Measurements from ENCODE around the gene ZNF593OS.

The ZNF593OS gene

DNA sequence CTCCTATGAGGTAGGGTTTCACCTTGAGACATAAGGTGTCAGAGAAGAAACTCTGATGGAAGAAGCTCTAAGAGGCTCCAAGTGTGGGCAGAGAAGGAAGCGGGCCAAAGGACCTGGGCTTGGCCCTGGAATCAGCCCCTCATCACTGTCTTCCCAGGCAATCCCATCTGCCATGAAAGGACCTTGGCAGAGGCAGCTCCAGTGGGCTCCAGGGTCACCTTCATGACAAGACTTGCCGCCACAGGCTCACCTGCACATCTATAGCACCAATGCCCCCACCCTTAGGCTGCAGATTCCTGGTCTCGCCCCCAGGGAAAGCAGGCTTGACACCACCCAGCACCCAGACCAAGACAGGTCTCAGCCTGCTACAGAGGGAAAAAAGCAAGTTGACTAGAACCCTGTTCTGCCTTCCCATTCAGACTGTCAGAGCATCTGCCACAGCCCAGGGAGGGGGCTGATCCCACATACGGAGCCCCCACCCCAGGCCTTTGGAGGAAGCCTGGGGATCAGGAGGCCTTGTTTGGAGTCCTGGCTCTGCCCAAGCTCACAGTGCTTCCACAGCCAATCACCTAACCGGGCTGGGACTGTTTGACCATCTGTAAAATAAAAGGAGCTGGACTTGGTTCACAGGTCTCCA, 13.2 kb downstream of the ZNF593OS start:
- DNase-seq = no peak

GRCh38 chr1:26156285-26157038, 15.2 kb downstream of the ZNF593OS start:
- DNase-seq = no peak

DNA sequence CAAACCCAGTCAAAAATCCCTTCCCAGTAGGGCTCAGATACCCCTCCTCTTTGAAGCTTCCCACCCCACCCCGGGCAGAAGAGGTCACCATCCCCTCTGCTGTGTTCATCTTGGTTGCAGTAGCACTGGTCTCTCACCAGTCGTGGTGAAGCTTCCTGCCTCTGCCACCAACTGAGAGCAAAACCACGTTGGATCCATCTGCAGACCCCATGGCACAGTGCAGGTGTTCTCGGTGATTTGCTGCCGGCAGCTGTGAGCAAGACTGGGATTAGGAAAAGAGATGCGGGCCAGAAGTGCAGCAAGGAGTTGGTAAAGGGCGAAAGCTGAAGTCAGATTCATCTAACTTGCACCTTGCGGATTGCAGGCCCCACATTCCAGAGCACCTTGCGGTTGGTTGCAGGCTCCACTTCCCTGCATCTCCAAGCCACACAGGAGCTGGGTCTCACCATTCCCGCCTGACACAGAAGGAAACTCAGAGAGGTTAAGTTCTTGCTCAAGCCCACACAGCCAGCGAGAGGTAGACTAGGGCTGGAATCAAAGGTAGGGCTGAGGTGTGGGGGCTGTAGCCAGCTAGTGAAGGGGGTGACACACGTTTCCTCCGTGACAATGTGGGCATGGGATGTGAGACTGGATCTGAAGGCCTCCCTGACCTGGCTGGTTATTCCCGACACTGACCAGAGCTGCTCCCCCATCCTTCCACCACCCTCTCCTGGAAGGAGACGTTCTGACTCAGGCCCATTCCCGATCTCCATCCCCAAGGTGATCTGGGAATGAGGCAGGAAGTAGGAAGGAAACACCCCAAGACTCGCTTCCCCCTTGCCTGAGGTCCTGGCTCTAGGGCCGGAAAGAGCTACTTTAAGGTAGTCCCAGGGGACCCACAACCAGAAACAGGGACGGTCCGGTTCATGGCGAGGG, 16.0 kb downstream of the ZNF593OS start:
- no peak for DNase-seq

- no peak for DNase-seq
These were observed 16.9 kb downstream of the ZNF593OS start for GRCh38 chr1:26154750-26155149.

DNA sequence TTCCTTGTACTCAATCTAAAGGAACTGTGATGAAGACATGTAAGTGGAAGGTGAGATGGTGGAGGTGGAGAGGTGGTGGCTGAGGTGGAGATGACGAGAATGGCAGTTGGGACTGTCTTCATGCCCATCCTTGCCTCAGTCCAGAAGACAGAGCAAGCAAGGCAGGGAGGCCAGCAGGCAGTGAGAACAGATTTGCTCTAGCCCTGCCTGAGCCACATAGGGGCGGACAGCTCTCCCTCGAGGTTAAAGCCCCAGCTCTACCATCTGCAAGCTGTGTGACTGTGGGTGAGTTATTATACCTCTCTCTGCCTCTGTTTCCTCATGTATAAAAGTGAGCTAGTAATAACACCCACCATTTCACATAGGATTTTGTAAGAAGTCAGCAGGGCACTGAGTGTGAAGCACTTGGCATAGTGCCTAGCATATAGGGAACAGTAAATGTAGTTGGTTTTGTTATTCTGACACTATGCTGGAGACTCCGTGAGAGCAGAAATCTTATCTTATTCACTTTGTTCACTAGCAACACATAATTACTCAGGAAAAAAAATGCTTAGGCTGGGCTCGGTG, 17.6 kb downstream of the ZNF593OS start:
- DNase-seq = no peak

DNA sequence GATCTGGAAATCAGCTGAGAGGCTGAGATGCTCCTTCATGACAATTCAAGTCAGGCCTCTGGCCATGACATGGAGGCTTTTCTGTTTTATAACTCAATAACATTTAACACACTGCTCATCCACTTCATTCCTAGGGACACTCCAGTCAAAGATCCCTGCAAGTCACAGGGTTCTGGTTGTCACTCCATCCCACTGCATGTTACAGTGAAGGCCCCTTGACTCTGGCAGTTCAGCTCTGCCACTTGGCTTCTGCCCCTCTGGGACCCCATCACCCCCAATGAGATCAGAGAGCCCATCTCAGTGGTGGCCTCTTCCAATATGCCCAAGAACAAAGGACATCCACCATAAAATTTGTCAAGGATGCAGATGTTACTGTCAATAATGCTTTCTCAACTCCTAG, 22.7 kb downstream of the ZNF593OS start:
- DNase-seq = no peak

- no peak for DNase-seq
These were observed 25.7 kb downstream of the ZNF593OS start for GRCh38 chr1:26145960-26146294.

- peak; percentile 63 for DNase-seq
These were observed 26.3 kb downstream of the ZNF593OS start for GRCh38 chr1:26145041-26145959.

DNA sequence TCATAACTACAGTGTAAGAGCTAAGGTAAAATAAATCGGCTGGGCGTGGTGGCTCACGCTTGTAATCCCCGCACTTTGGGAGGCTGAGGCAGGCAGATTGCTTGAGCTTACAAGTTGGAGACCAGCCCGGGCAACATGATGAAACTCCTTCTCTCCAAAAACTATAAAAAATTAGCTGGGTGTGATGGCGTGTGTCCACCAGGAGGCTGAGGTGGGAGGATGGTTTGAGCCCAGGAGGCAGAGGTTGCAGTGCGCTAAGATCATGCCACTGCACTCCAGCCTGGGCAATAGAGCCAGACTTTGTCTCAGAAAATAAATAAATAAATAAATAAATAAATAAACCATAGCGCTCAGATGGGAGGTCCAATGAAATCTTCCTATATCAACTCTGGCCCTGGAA, 29.5 kb downstream of the ZNF593OS start:
- no peak for DNase-seq

DNA sequence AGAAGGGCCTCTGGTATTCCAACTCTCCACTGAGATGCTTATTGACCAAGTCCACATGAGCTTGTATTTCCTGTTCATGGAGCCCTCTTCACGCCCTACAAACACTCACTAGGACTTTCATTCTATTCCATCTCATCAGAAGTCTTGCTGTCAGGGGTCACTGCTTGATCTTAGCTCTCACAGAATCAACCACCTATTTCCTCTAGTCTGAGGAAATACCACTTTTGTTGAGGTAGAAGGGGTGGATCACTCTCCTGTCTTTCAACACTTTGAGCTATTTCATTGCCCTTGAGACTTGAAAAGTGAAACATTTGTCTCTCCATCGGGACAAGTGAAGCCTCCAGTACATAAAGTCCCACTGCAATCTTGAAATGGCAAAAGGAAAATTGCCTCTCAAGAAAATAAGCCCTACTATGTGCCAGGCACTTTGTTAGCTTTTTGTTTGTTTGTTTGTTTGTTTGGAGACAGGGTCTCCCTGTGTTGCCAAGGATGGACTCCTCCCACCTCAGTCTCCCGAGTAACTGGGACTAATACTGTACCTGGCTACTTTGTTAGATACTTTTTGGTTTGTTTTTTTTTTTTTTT, 32.6 kb downstream of the ZNF593OS start:
- DNase-seq = no peak

DNA sequence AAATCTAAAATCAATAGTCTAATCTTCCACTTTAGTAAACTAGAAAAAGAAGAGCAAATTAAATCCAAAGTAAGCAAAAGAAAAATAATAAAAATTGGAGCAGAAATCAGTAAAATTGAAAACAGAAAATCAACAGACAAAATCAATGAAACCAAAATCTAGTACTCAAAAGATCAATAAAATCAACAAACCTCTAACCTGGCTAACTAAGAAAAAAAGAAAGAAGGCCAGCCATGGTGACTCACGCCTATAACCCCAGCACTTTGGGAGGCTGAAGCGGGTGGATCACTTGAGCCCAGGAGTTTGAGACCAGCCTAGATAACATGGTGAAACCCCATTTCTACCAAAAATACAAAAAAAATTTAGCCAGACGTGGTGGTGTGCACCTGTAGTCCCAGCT, 37.2 kb downstream of the ZNF593OS start:
- DNase-seq = no peak

GRCh38 chr1:26132834-26133167, 38.8 kb downstream of the ZNF593OS start:
- no peak for DNase-seq

- DNase-seq = no peak
These were observed 39.4 kb downstream of the ZNF593OS start for GRCh38 chr1:26132128-26132833.

GRCh38 chr1:26130695-26131094, 40.9 kb downstream of the ZNF593OS start:
- DNase-seq = no peak

- DNase-seq = no peak
These were observed 41.9 kb downstream of the ZNF593OS start for GRCh38 chr1:26129778-26130177.

GRCh38 chr1:26127235-26128163, 44.1 kb downstream of the ZNF593OS start:
- no peak for DNase-seq

DNA sequence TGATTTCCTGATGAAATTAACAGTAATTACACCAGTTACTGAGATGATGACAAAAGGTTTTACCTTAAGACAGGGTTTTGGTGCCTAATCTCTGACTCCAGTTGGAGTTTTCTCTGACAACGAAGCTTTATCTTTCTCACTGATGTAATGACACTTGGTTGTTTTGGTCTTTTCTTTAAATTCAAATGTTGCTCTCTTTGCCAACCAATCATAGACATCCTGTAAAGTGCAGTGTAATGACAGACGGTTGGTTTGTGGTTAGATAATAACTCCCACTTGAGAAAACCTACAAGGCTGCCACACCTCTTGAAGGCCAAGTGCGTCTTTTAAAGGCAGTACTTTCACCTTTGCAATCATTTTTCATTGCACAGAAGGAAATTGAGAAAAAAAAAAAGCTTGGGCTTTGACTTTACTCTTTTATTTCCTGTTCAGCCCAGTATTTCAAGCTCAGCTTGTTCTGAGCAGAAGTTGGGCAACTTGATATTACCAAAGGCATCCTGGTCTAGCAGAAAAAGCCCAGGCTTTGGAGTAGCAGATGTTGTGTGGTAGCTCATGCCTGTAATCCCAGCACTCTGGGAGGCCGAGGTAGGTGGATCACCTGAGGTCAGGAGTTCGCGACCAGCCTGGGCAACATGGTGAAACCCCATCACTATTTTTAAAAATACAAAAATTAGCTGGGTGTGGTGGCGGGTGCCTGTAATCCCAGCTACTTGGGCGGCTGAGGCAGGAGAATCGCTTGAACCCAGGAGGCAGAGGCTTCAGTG, 45.1 kb downstream of the ZNF593OS start:
- DNase-seq = peak; percentile 81

DNA sequence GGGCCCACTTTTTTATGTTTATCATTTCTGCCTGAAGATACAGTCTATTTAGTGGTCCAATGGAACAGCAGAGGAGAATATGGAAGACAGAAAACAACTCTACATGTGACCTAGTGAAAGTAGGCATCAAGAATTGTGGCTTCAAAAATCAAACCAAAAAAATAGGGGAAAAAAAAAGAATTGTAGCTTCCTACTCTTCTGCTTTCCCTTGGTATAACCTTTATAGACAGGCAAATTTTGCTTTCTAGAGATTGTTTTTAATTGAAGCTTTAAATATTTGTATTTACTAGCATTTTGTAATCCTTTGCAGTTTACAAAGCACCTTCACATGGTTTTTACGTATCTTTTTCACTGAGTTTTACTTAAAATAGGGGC, 45.7 kb downstream of the ZNF593OS start:
- DNase-seq = no peak

GRCh38 chr1:26125382-26125781, 46.2 kb downstream of the ZNF593OS start:
- no peak for DNase-seq

Measured in NCI-H2227 treated with DMSO at 0.1 percent for 48 hours (cell line).